Type B pancreatic cell (in vitro differentiated cells): ENCODE results near the gene CPB2. TPM values are rescaled to one million over a fixed set of nuclear protein-coding genes. Genes with fewer than 3 reads are reported as not detected.

Source experiments
- DNase-seq: peaks from one replicate; pipeline ENCODE4 v3.0.0; 2021; ENCODE audit warnings: mixed read lengths; ENCODE audit not compliant: unreplicated experiment; ENCODE audit errors: extremely low spot score
- H3K27ac Mint-ChIP-seq: 2 replicates; pipeline ENCODE4 v1.8.0; 2021; ENCODE audit warnings: mild to moderate bottlenecking, mixed read lengths
- H3K27me3 Mint-ChIP-seq: 2 replicates; pipeline ENCODE4 v1.8.0; 2021; ENCODE audit warnings: mixed read lengths
- H3K36me3 Mint-ChIP-seq: 2 replicates; pipeline ENCODE4 v1.8.0; 2021; ENCODE audit warnings: mixed read lengths
- H3K4me1 Mint-ChIP-seq: one replicate; pipeline ENCODE4 v1.8.0; 2021; ENCODE audit warnings: mixed read lengths; ENCODE audit not compliant: unreplicated experiment
- H3K4me3 Mint-ChIP-seq: 2 replicates; pipeline ENCODE4 v1.8.0; 2021; ENCODE audit warnings: mild to moderate bottlenecking, mixed read lengths
- H3K9me3 Mint-ChIP-seq: 2 replicates; pipeline ENCODE4 v1.8.0; 2021; ENCODE audit warnings: mixed read lengths
- CTCF ChIP-seq: fragments of 200-600 bp; sonication (generic); conservative IDR thresholded peaks from 2 replicates; pipeline ENCODE4 v1.5.0; 2021; ENCODE audit warnings: antibody characterized with exemption, mild to moderate bottlenecking
- total RNA-seq: library from RNA; stranded (reverse); gene quantifications from 2 replicates; pipeline ENCODE4 v1.2.1, GENCODE V29; 2021; ENCODE audit warnings: low replicate concordance

The CPB2 gene
- total RNA-seq, 1 donor from 2014 or later = 0.19 TPM

- H3K4me3 Mint-ChIP-seq = peak overlapping the region; percentile 65
- peaks cover 32% of the 10 kb centered on the region for H3K4me1 Mint-ChIP-seq
- H3K36me3 Mint-ChIP-seq = no peaks in the 10 kb centered on the region
- H3K27ac Mint-ChIP-seq = no peak overlapping the region
- TF ChIP-seq CTCF = no peak
- peaks cover 3% of the 10 kb centered on the region for H3K27me3 Mint-ChIP-seq
- no peak for DNase-seq
- H3K9me3 Mint-ChIP-seq = no peaks in the 10 kb centered on the region
Observed at GRCh38 chr13:46050771-46051170, 54.1 kb downstream of the CPB2 start.

- DNase-seq = no peak
- Mint-ChIP-seq H3K27ac (no peak overlapping the region), H3K36me3 (peaks cover 14% of the 10 kb centered on the region), H3K4me1 (peaks cover 18% of the 10 kb centered on the region), H3K9me3 (no peaks in the 10 kb centered on the region), H3K4me3 (no peak overlapping the region), H3K27me3 (no peaks in the 10 kb centered on the region)
- TF ChIP-seq CTCF = no peak
Observed at GRCh38 chr13:46045424-46045823, 59.4 kb downstream of the CPB2 start.

- H3K27me3 Mint-ChIP-seq = no peaks in the 10 kb centered on the region
- no peak overlapping the region for H3K27ac Mint-ChIP-seq
- peaks cover 7% of the 10 kb centered on the region for H3K4me1 Mint-ChIP-seq
- peaks cover 21% of the 10 kb centered on the region for H3K36me3 Mint-ChIP-seq
- H3K4me3 Mint-ChIP-seq = no peak overlapping the region
- no peak for TF ChIP-seq CTCF
- DNase-seq = no peak
- H3K9me3 Mint-ChIP-seq = no peaks in the 10 kb centered on the region
Observed at GRCh38 chr13:46043647-46044046, 61.2 kb downstream of the CPB2 start.

GRCh38 chr13:46041419-46041839 is 63.4 kb downstream of the CPB2 start:
- H3K36me3 Mint-ChIP-seq = peaks cover 25% of the 10 kb centered on the region
- no peaks in the 10 kb centered on the region for H3K4me1 Mint-ChIP-seq
- DNase-seq = no peak
- H3K9me3 Mint-ChIP-seq = no peaks in the 10 kb centered on the region
- H3K27ac Mint-ChIP-seq = no peak overlapping the region
- no peak for TF ChIP-seq CTCF
- no peaks in the 10 kb centered on the region for H3K27me3 Mint-ChIP-seq
- H3K4me3 Mint-ChIP-seq = no peak overlapping the region

GRCh38 chr13:46040763-46041162 is 64.1 kb downstream of the CPB2 start:
- TF ChIP-seq CTCF = no peak

More at GRCh38 chr13:46040763-46041162, 64.1 kb downstream of the CPB2 start:
- Mint-ChIP-seq H3K4me1 (no peaks in the 10 kb centered on the region), H3K27me3 (no peaks in the 10 kb centered on the region), H3K4me3 (no peak overlapping the region), H3K9me3 (no peaks in the 10 kb centered on the region), H3K36me3 (peaks cover 28% of the 10 kb centered on the region), H3K27ac (no peak overlapping the region)
- DNase-seq = no peak
